WTC11 (cell line): ENCODE data around the gene C16orf54. TPM values are rescaled to one million over a fixed set of nuclear protein-coding genes. Genes with fewer than 3 reads are reported as not detected.
"Not testable (repeated sequence)": the region's sequence is repeated elsewhere in the genome, so short reads cannot be mapped to it uniquely, and the experiment has no call there.

Experiments used
- ATAC-seq: fragments of 200-7000 bp; cut with Tn5 transposase; 2 replicates; pipeline ENCODE4 v1.10.0; 2021; ENCODE audit warnings: mild to moderate bottlenecking, moderate library complexity
- CTCF ChIA-PET: fragments of 300-600 bp; sonication (Branson Sonifier 250); formaldehyde crosslinking; loops from one replicate; lab custom pipeline; 2021; ENCODE audit warnings: antibody characterized with exemption; lab: Charles Lee
- POLR2A ChIA-PET: fragments of 350-600 bp; sonication (Branson Sonifier 250); formaldehyde crosslinking; loops from one replicate; lab custom pipeline; 2021; ENCODE audit warnings: antibody characterized with exemption; lab: Charles Lee
- DNase-seq: peaks from one replicate; pipeline ENCODE4 v3.0.0; 2021; ENCODE audit warnings: low spot score
- H3K27ac Mint-ChIP-seq: 2 replicates; pipeline ENCODE4 v1.8.0; 2021; ENCODE audit warnings: mixed read lengths
- H3K27me3 Mint-ChIP-seq: 2 replicates; pipeline ENCODE4 v1.8.0; 2021; ENCODE audit warnings: low read depth, mild to moderate bottlenecking, moderate library complexity, mixed read lengths
- H3K36me3 Mint-ChIP-seq: 2 replicates; pipeline ENCODE4 v1.8.0; 2021; ENCODE audit warnings: mixed read lengths
- H3K4me1 Mint-ChIP-seq: 2 replicates; pipeline ENCODE4 v1.8.0; 2022; ENCODE audit warnings: mixed read lengths
- H3K4me3 Mint-ChIP-seq: 2 replicates; pipeline ENCODE4 v1.8.0; 2021; ENCODE audit warnings: mild to moderate bottlenecking, moderate library complexity, mixed read lengths
- H3K9me3 Mint-ChIP-seq: 2 replicates; pipeline ENCODE4 v1.8.0; 2021; ENCODE audit warnings: mixed read lengths
- ATF1 ChIP-seq: sonication (generic); formaldehyde crosslinking; IDR thresholded peaks from 2 replicates; pipeline ENCODE4 v1.8.1; 2023; ENCODE audit warnings: mild to moderate bottlenecking, moderate library complexity, missing genetic modification reagents
- CREM ChIP-seq: sonication (generic); formaldehyde crosslinking; IDR thresholded peaks from 2 replicates; pipeline ENCODE4 v1.8.1; 2022; ENCODE audit warnings: mild to moderate bottlenecking, missing genetic modification reagents, moderate library complexity
- ESRRA ChIP-seq: sonication (generic); formaldehyde crosslinking; IDR thresholded peaks from 2 replicates; pipeline ENCODE4 v1.8.1; 2022; ENCODE audit warnings: mild to moderate bottlenecking, missing genetic modification reagents, borderline replicate concordance
- ETV6 ChIP-seq: sonication (generic); formaldehyde crosslinking; IDR thresholded peaks from 2 replicates; pipeline ENCODE4 v1.8.1; 2022; ENCODE audit warnings: mild to moderate bottlenecking, missing genetic modification reagents
- FOXK1 ChIP-seq: sonication (generic); formaldehyde crosslinking; IDR thresholded peaks from 2 replicates; pipeline ENCODE4 v1.8.0; 2022; ENCODE audit warnings: mild to moderate bottlenecking, moderate library complexity, missing genetic modification reagents
- FOXP1 ChIP-seq: sonication (generic); formaldehyde crosslinking; IDR thresholded peaks from 2 replicates; pipeline ENCODE4 v1.8.0; 2022; ENCODE audit warnings: missing genetic modification reagents, mild to moderate bottlenecking, moderate library complexity, borderline replicate concordance
- GTF2I ChIP-seq: fragments of 250-450 bp; sonication (Bioruptor Pico); conservative IDR thresholded peaks from 2 replicates; pipeline ENCODE4 v1.4.0; 2021; ENCODE audit warnings: mild to moderate bottlenecking
- JAZF1 ChIP-seq: fragments of 250-450 bp; sonication (Bioruptor Pico); IDR thresholded peaks from 2 replicates; pipeline ENCODE4 v1.9.0; 2021; ENCODE audit warnings: moderate library complexity, mild to moderate bottlenecking, inconsistent platforms
- PRRX2 ChIP-seq: fragments of 250-450 bp; sonication (Bioruptor Pico); IDR thresholded peaks from 2 replicates; pipeline ENCODE4 v1.8.0; 2021; ENCODE audit warnings: mild to moderate bottlenecking
- TEAD1 ChIP-seq: sonication (generic); formaldehyde crosslinking; IDR thresholded peaks from 2 replicates; pipeline ENCODE4 v1.8.0; 2022; ENCODE audit warnings: mild to moderate bottlenecking, missing genetic modification reagents
- TP53 ChIP-seq: sonication (generic); formaldehyde crosslinking; IDR thresholded peaks from 2 replicates; pipeline ENCODE4 v1.8.1; 2023; ENCODE audit warnings: mild to moderate bottlenecking, missing genetic modification reagents
- total RNA-seq: library from RNA; stranded (reverse); gene quantifications from 3 replicates; pipeline ENCODE4 v1.2.3, GENCODE V29; 2021
- TF ChIP-seq, protein P1 (sequence below): sonication (generic); formaldehyde crosslinking; conservative IDR thresholded peaks from 2 replicates; pipeline ENCODE4 v1.8.1; 2023; ENCODE audit warnings: mild to moderate bottlenecking, low read depth, missing genetic modification reagents, moderate library complexity
- TF ChIP-seq, protein P2 (sequence below): sonication (generic); formaldehyde crosslinking; IDR thresholded peaks from 2 replicates; pipeline ENCODE4 v1.8.1; 2023; ENCODE audit warnings: mild to moderate bottlenecking, missing genetic modification reagents
- TF ChIP-seq, protein P3 (sequence below): fragments of 250-450 bp; sonication (Bioruptor Pico); IDR thresholded peaks from 2 replicates; pipeline ENCODE4 v1.9.0; 2021; ENCODE audit warnings: mild to moderate bottlenecking, borderline replicate concordance
- TF ChIP-seq, protein P4 (sequence below): sonication (generic); formaldehyde crosslinking; IDR thresholded peaks from 2 replicates; pipeline ENCODE4 v1.8.0; 2022; ENCODE audit warnings: mild to moderate bottlenecking, missing genetic modification reagents
- TF ChIP-seq, protein P5 (sequence below): sonication (generic); formaldehyde crosslinking; IDR thresholded peaks from 2 replicates; pipeline ENCODE4 v1.8.0; 2023; ENCODE audit warnings: missing genetic modification reagents, mild to moderate bottlenecking, borderline replicate concordance

Gene C16orf54
- total RNA-seq, 1 experiment from 2014 or later = 0.09 TPM

DNA sequence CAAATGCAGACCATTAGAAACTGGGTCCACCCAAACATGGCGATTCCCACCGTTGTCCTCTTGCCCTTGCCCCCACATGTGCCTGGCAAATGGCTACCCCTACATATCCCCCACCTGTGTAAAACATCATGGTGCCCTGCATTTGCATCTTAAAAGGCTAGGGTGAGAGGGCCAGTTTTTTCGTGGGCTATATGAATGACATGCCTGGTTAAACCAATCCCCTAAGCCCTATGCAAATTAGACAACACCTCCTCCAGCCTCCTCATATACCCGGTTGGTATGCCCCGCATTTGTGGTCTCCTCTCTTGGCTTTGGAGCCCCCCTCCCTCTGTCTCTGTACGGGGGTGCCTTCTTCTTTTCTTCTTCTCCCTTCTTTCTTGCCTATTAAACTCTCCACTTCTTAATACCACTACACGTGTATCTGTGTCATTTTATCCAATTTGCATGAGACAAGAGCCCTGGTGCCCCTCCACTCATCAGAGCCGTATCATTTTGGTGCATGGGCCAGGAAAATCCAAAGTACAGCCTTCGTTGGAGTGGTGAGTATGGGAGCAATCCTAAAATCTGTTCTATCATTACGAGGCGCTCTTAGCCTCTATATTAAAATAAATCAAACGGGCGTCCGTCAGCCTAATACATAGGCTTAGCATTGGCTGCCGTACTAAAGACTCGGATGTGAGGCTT is 36.7 kb downstream of the C16orf54 start:
- ChIA-PET POLR2A (no interaction called here), CTCF (interaction anchor here (1.1 to 1.7 kb wide), 2 partner anchors 9 to 13 kb away, joined by 3 to 17 read pairs; no protein-coding TSS in a partner anchor)
- ATAC-seq = peak; percentile 92
- TF ChIP-seq, protein P1, sequence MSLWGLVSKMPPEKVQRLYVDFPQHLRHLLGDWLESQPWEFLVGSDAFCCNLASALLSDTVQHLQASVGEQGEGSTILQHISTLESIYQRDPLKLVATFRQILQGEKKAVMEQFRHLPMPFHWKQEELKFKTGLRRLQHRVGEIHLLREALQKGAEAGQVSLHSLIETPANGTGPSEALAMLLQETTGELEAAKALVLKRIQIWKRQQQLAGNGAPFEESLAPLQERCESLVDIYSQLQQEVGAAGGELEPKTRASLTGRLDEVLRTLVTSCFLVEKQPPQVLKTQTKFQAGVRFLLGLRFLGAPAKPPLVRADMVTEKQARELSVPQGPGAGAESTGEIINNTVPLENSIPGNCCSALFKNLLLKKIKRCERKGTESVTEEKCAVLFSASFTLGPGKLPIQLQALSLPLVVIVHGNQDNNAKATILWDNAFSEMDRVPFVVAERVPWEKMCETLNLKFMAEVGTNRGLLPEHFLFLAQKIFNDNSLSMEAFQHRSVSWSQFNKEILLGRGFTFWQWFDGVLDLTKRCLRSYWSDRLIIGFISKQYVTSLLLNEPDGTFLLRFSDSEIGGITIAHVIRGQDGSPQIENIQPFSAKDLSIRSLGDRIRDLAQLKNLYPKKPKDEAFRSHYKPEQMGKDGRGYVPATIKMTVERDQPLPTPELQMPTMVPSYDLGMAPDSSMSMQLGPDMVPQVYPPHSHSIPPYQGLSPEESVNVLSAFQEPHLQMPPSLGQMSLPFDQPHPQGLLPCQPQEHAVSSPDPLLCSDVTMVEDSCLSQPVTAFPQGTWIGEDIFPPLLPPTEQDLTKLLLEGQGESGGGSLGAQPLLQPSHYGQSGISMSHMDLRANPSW (CRISPR knock-in tag) = no peak
- TF ChIP-seq, protein P2, sequence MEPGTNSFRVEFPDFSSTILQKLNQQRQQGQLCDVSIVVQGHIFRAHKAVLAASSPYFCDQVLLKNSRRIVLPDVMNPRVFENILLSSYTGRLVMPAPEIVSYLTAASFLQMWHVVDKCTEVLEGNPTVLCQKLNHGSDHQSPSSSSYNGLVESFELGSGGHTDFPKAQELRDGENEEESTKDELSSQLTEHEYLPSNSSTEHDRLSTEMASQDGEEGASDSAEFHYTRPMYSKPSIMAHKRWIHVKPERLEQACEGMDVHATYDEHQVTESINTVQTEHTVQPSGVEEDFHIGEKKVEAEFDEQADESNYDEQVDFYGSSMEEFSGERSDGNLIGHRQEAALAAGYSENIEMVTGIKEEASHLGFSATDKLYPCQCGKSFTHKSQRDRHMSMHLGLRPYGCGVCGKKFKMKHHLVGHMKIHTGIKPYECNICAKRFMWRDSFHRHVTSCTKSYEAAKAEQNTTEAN (CRISPR knock-in tag) = no peak
- TF ChIP-seq GTF2I = no peak
- no peak for TF ChIP-seq JAZF1 (CRISPR knock-in tag)
- peak; percentile 56; the same call in 1 of the 2 replicates for TF ChIP-seq TEAD1 (CRISPR knock-in tag)
- TF ChIP-seq ESRRA (CRISPR knock-in tag) = peak; percentile 99
- no peak for TF ChIP-seq PRRX2
- peak; percentile 35; the same call in 1 of the 2 replicates for TF ChIP-seq FOXK1 (CRISPR knock-in tag)
- TF ChIP-seq FOXP1 = no peak
- TF ChIP-seq TP53 (CRISPR knock-in tag) = no peak; the same call in 1 of the 2 replicates
- peak; percentile 0; the same call in 1 of the 2 replicates for TF ChIP-seq CREM
- TF ChIP-seq, protein P3, sequence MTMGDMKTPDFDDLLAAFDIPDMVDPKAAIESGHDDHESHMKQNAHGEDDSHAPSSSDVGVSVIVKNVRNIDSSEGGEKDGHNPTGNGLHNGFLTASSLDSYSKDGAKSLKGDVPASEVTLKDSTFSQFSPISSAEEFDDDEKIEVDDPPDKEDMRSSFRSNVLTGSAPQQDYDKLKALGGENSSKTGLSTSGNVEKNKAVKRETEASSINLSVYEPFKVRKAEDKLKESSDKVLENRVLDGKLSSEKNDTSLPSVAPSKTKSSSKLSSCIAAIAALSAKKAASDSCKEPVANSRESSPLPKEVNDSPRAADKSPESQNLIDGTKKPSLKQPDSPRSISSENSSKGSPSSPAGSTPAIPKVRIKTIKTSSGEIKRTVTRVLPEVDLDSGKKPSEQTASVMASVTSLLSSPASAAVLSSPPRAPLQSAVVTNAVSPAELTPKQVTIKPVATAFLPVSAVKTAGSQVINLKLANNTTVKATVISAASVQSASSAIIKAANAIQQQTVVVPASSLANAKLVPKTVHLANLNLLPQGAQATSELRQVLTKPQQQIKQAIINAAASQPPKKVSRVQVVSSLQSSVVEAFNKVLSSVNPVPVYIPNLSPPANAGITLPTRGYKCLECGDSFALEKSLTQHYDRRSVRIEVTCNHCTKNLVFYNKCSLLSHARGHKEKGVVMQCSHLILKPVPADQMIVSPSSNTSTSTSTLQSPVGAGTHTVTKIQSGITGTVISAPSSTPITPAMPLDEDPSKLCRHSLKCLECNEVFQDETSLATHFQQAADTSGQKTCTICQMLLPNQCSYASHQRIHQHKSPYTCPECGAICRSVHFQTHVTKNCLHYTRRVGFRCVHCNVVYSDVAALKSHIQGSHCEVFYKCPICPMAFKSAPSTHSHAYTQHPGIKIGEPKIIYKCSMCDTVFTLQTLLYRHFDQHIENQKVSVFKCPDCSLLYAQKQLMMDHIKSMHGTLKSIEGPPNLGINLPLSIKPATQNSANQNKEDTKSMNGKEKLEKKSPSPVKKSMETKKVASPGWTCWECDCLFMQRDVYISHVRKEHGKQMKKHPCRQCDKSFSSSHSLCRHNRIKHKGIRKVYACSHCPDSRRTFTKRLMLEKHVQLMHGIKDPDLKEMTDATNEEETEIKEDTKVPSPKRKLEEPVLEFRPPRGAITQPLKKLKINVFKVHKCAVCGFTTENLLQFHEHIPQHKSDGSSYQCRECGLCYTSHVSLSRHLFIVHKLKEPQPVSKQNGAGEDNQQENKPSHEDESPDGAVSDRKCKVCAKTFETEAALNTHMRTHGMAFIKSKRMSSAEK (CRISPR knock-in tag) = peak; percentile 53; the same call in 1 of the 2 replicates
- TF ChIP-seq ETV6 (CRISPR knock-in tag) = 0 out of 2 replicates have a peak, but pooled peaks have one; percentile 39
- TF ChIP-seq, protein P4, sequence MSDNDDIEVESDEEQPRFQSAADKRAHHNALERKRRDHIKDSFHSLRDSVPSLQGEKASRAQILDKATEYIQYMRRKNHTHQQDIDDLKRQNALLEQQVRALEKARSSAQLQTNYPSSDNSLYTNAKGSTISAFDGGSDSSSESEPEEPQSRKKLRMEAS (CRISPR knock-in tag) = peak; percentile 84
- TF ChIP-seq, protein P5, sequence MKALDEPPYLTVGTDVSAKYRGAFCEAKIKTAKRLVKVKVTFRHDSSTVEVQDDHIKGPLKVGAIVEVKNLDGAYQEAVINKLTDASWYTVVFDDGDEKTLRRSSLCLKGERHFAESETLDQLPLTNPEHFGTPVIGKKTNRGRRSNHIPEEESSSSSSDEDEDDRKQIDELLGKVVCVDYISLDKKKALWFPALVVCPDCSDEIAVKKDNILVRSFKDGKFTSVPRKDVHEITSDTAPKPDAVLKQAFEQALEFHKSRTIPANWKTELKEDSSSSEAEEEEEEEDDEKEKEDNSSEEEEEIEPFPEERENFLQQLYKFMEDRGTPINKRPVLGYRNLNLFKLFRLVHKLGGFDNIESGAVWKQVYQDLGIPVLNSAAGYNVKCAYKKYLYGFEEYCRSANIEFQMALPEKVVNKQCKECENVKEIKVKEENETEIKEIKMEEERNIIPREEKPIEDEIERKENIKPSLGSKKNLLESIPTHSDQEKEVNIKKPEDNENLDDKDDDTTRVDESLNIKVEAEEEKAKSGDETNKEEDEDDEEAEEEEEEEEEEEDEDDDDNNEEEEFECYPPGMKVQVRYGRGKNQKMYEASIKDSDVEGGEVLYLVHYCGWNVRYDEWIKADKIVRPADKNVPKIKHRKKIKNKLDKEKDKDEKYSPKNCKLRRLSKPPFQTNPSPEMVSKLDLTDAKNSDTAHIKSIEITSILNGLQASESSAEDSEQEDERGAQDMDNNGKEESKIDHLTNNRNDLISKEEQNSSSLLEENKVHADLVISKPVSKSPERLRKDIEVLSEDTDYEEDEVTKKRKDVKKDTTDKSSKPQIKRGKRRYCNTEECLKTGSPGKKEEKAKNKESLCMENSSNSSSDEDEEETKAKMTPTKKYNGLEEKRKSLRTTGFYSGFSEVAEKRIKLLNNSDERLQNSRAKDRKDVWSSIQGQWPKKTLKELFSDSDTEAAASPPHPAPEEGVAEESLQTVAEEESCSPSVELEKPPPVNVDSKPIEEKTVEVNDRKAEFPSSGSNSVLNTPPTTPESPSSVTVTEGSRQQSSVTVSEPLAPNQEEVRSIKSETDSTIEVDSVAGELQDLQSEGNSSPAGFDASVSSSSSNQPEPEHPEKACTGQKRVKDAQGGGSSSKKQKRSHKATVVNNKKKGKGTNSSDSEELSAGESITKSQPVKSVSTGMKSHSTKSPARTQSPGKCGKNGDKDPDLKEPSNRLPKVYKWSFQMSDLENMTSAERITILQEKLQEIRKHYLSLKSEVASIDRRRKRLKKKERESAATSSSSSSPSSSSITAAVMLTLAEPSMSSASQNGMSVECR = peak; percentile 75; the same call in 1 of the 2 replicates
- TF ChIP-seq ATF1 = no peak
- peaks cover 47% of the 10 kb centered on the region for H3K4me1 Mint-ChIP-seq
- peak; percentile 74 for DNase-seq
- H3K36me3 Mint-ChIP-seq = peaks cover 35% of the 10 kb centered on the region
- H3K27ac Mint-ChIP-seq = peak overlapping the region; percentile 98
- peak overlapping the region; percentile 95 for H3K4me3 Mint-ChIP-seq
- H3K27me3 Mint-ChIP-seq = no peaks in the 10 kb centered on the region
- H3K9me3 Mint-ChIP-seq = no peaks in the 10 kb centered on the region

DNA sequence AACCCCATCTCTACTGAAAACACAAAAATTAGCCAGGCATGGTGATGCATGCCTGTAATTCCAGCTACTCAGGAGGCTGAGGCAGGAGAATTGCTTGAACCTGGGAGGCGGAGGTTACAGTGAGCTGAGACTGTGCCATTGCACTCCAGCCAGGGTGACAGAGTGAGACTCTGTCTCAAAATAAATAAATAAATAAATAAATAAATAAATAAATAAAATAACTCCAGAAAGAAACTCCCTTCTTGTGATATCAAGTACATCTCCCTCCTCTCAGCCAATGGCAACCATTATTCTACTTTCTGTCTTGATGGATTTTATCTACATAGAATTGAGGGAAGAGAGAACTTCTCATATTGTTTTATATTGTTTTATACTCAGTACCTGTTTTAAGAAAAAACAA is 38.6 kb downstream of the C16orf54 start:
- H3K36me3 Mint-ChIP-seq = peaks cover 23% of the 10 kb centered on the region
- peak overlapping the region; percentile 61 for H3K27ac Mint-ChIP-seq
- DNase-seq, H3K9me3 Mint-ChIP-seq, POLR2A ChIA-PET, H3K4me3 Mint-ChIP-seq, ATAC-seq, H3K27me3 Mint-ChIP-seq: not testable (repeated sequence)
- CTCF ChIA-PET = interaction anchor here (0.7 kb wide), 1 partner anchor 8 kb away, joined by 3 read pairs; no protein-coding TSS in a partner anchor
- peaks cover 44% of the 10 kb centered on the region for H3K4me1 Mint-ChIP-seq
